ENCODE data around the gene EMX2. TPM values are rescaled to one million over a fixed set of nuclear protein-coding genes. Genes with fewer than 3 reads are reported as not detected.

EMX2 gene
- total RNA-seq = 1 to 10 TPM in 1 of 2 donors, not detected in 1; 1.9 TPM
- polyA plus RNA-seq (ENCODE audit: insufficient read length in 2 of 2) = 1 to 10 TPM; 1.1 TPM
- long read RNA-seq, donor 1 = 0 reads
- long read RNA-seq, donor 2 = 0 reads
- long read RNA-seq, donor 3, partial matches to known transcripts = 0 of 4 reads
- long read RNA-seq, donor 3, other reads (novel, unspliced or antisense) = 0 of 4 reads
- long read RNA-seq, donor 4 = 0 reads

DNA sequence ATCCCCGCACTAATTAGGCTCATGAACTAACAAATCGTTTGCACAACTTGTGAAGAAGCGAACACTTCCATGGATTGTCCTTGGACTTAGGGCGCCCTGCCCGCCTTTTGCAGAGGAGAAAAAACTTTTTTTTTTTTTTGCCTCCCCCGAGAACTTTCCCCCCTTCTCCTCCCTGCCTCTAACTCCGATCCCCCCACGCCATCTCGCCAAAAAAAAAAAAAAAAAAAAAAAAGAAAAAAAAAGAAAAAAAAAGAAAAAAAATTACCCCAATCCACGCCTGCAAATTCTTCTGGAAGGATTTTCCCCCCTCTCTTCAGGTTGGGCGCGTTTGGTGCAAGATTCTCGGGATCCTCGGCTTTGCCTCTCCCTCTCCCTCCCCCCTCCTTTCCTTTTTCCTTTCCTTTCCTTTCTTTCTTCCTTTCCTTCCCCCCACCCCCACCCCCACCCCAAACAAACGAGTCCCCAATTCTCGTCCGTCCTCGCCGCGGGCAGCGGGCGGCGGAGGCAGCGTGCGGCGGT lies at the start of gene EMX2:
Gene EMX2, plus strand, starts transcription at position 41 of the 519 bp plus-strand sequence. CDS start 522 bp downstream, outside the sequence.
- Histone ChIP-seq H3K36me3 (ENCODE audit: control insufficient read depth, insufficient read depth, low read length) (no peaks in the 10 kb centered on the region), H3K9me3 (ENCODE audit: control insufficient read depth, insufficient read depth, low read length) (no peaks in the 10 kb centered on the region), H3K27me3 (ENCODE audit: control insufficient read depth, insufficient read depth, low read length) (peaks cover 100% of the 10 kb centered on the region), H3K4me1 (ENCODE audit: control insufficient read depth, insufficient read depth, low read length) (peaks cover 51% of the 10 kb centered on the region), H3K27ac (ENCODE audit: low read depth, low read length) (no peak within 1 kb of the TSS), H3K4me3 (ENCODE audit: low read depth, low read length) (peak within 1 kb of the TSS; percentile 12)
- DNase-seq (ENCODE audit: low read depth in 4 of 6, low spot score in 6 of 6) = no peak
- WGBS (ENCODE audit: insufficient coverage) = under 1% methylated on average over 18 of the region's 26 CpGs

DNA sequence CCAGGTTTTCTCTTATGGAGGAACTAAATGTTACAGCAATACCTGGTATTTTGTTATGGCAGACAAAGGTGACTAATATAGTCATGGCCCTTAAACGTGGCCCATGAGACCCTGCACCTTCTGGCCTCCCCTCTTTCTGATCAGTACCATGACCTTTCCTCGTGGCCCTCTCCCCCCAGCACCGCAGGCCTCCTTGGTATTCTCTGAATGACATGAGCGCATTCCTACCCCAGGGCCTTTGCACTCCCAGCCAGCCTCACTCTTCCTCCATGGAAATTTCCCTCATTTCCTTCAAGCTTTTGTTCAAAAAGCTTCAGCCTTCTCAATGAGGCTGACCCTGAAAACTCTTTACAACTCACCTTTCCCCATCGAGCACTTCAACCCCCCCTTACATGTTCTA lies 46.5 kb upstream of the EMX2 start:
- Histone ChIP-seq H3K27me3 (ENCODE audit: control insufficient read depth, insufficient read depth, low read length) (peaks cover 10% of the 10 kb centered on the region), H3K4me3 (ENCODE audit: low read depth, low read length) (no peak overlapping the region), H3K36me3 (ENCODE audit: control insufficient read depth, insufficient read depth, low read length) (no peaks in the 10 kb centered on the region), H3K27ac (ENCODE audit: low read depth, low read length) (no peak overlapping the region), H3K9me3 (ENCODE audit: control insufficient read depth, insufficient read depth, low read length) (no peaks in the 10 kb centered on the region), H3K4me1 (ENCODE audit: control insufficient read depth, insufficient read depth, low read length) (peaks cover 4% of the 10 kb centered on the region)
- 62% methylated on average over 4 of the region's 5 CpGs for WGBS (ENCODE audit: insufficient coverage)
- no peak for DNase-seq (ENCODE audit: low read depth in 4 of 6, low spot score in 6 of 6)

DNA sequence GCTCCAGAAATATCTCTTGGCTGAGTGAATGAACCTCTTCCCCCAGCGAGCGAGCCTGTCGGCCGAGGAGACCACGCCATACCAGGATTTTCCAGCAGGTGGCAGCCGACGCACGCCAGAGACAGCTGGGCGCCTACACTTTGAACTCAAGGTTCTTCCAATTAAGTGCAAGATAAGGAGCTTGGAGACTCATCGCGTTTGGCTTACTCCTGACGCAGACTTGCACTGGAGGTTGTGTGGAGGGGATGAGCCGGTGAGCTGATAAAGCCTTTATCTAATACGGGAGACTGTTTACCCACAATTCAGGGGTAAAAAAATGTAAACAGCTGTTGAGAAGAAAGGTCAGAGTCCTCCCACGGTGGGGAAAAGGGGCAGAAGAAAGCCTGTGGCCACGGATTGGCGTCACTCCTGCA lies 45.9 kb upstream of the EMX2 start:
- H3K36me3 ChIP-seq (ENCODE audit: control insufficient read depth, insufficient read depth, low read length) = no peaks in the 10 kb centered on the region
- 13% methylated on average over 12 of the region's 17 CpGs for WGBS (ENCODE audit: insufficient coverage)
- H3K27me3 ChIP-seq (ENCODE audit: control insufficient read depth, insufficient read depth, low read length) = peaks cover 11% of the 10 kb centered on the region
- H3K4me3 ChIP-seq (ENCODE audit: low read depth, low read length) = no peak overlapping the region
- peaks cover 6% of the 10 kb centered on the region for H3K4me1 ChIP-seq (ENCODE audit: control insufficient read depth, insufficient read depth, low read length)
- H3K27ac ChIP-seq (ENCODE audit: low read depth, low read length) = no peak overlapping the region
- H3K9me3 ChIP-seq (ENCODE audit: control insufficient read depth, insufficient read depth, low read length) = no peaks in the 10 kb centered on the region
- peak; percentile 52 to 94 (median 64) for DNase-seq (ENCODE audit: low read depth in 4 of 6, low spot score in 6 of 6)

DNA sequence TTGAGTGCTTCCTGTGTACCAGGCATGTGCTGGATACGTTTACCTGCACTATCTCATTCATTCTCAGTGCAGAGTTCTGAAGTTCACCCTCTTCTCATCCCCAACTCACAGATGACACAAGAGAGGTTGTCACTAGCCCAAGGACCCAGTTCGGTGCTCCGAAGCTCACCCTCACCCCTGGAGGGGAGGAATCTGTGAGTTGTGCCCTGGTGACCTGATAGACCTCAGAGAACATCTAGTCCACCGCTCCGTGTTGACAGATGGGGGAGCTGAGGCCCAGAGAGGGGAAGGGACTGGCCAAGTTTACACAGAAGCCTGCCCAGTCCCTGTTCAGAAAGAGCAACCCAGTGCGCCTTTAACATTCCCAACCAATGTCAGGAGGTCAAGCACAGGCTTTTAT lies 44.8 kb upstream of the EMX2 start:
- H3K27ac ChIP-seq (ENCODE audit: low read depth, low read length) = no peak overlapping the region
- peaks cover 8% of the 10 kb centered on the region for H3K27me3 ChIP-seq (ENCODE audit: control insufficient read depth, insufficient read depth, low read length)
- no peaks in the 10 kb centered on the region for H3K36me3 ChIP-seq (ENCODE audit: control insufficient read depth, insufficient read depth, low read length)
- H3K4me1 ChIP-seq (ENCODE audit: control insufficient read depth, insufficient read depth, low read length) = peaks cover 10% of the 10 kb centered on the region
- no peak for DNase-seq (ENCODE audit: low read depth in 4 of 6, low spot score in 6 of 6)
- no peak overlapping the region for H3K4me3 ChIP-seq (ENCODE audit: low read depth, low read length)
- no peaks in the 10 kb centered on the region for H3K9me3 ChIP-seq (ENCODE audit: control insufficient read depth, insufficient read depth, low read length)
- WGBS (ENCODE audit: insufficient coverage) = 42% methylated on average over 2 of the region's 6 CpGs

DNA sequence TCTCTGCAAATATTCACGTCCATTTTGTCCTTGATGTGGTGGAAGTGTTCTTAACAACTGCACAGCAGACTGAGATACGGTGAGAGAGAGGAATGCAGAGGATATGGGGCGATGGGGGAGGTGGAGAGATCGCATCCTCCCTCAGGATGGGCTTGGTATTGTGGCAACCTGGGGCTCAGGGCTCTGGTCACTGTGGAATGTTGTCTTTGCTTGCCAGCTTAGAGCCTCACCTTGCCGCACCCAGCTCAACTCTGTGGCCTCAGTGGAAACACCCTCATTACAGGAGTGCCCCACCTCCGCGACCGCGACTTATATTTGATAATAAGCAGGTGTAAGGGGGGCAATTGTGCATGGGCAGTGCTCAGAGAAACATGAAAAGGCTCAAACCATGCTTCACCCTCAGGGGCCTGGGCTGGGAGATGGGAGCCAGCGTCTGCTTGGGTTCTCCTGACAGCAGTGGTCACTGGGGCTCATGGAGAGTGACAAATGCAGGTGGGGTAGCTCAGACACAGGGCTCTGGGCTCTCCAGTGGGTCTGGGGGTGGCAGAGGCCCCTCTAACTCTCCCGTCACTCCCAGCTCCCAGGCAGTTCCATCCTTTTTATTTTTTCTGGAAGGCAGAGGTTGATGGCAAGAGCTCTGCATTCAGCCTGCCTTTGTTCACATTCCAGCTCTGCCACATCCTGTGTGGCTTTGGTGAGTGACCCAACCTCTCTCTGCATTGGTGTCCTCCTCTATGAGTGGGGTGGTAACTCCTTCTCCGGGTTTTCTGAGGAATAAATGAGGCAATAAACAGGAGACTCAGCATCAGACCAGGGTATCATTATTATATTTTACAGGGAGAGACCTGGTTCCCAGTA lies 43.1 kb upstream of the EMX2 start:
- Histone ChIP-seq H3K4me1 (ENCODE audit: control insufficient read depth, insufficient read depth, low read length) (peaks cover 19% of the 10 kb centered on the region), H3K27me3 (ENCODE audit: control insufficient read depth, insufficient read depth, low read length) (peaks cover 12% of the 10 kb centered on the region), H3K36me3 (ENCODE audit: control insufficient read depth, insufficient read depth, low read length) (no peaks in the 10 kb centered on the region), H3K9me3 (ENCODE audit: control insufficient read depth, insufficient read depth, low read length) (no peaks in the 10 kb centered on the region), H3K27ac (ENCODE audit: low read depth, low read length) (no peak overlapping the region), H3K4me3 (ENCODE audit: low read depth, low read length) (no peak overlapping the region)
- 71% methylated on average over 1 of the region's 12 CpGs for WGBS (ENCODE audit: insufficient coverage)
- DNase-seq (ENCODE audit: low read depth in 4 of 6, low spot score in 6 of 6) = no peak

DNA sequence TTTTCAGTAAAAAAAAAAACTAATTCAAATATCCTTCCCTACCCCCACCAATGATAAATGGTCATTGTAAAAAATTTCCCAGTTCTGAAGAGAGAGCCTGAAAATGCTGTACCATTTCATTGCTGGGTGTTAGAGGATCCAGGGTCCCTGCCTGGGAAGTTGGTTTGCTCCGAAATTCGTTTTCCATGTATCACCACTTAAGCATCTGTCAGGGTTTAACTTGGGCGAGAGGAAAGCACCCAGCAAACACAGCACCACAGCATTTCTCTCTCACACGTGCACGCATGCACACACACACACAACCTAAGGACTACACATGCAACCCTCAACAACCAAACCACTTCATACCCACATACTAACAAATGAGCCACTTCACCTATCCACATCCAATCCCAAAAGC lies 42.1 kb upstream of the EMX2 start:
- WGBS (ENCODE audit: insufficient coverage) = 95% methylated on average over 5 of the region's 5 CpGs
- peaks cover 12% of the 10 kb centered on the region for H3K27me3 ChIP-seq (ENCODE audit: control insufficient read depth, insufficient read depth, low read length)
- H3K9me3 ChIP-seq (ENCODE audit: control insufficient read depth, insufficient read depth, low read length) = no peaks in the 10 kb centered on the region
- DNase-seq (ENCODE audit: low read depth in 4 of 6, low spot score in 6 of 6) = no peak
- H3K4me1 ChIP-seq (ENCODE audit: control insufficient read depth, insufficient read depth, low read length) = peaks cover 19% of the 10 kb centered on the region
- H3K36me3 ChIP-seq (ENCODE audit: control insufficient read depth, insufficient read depth, low read length) = no peaks in the 10 kb centered on the region
- no peak overlapping the region for H3K4me3 ChIP-seq (ENCODE audit: low read depth, low read length)
- H3K27ac ChIP-seq (ENCODE audit: low read depth, low read length) = no peak overlapping the region

DNA sequence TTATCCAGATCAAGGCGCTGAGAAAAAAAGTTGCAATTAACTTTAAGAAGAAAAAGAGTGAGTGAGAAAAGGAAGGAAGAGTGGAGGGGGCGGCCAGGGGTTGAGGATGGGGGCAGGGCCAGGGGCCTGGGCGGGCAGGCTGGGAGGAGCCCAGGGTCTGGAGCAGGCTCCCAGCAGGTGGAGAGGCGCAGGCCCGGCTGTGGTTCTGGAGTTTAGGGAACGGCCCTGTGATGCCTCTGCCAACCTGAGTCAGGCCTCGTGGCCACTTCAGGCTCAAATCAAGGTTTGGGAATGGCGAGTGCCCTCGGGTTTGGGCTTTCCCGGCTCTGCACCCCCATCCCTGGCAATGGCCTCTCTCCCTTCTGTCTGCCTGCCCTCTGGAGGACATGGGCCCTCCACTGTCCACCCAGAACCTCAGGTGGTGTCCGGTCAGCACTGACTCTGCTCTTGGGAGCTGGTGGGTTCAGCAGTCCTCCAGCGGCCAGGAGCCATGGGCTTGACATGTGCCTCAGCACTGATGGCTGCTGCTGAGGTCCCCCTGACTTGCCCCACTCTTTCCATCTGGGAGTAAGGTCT lies 41.0 kb upstream of the EMX2 start:
- WGBS (ENCODE audit: insufficient coverage) = 76% methylated on average over 12 of the region's 12 CpGs
- H3K27ac ChIP-seq (ENCODE audit: low read depth, low read length) = no peak overlapping the region
- H3K27me3 ChIP-seq (ENCODE audit: control insufficient read depth, insufficient read depth, low read length) = peaks cover 9% of the 10 kb centered on the region

DNA sequence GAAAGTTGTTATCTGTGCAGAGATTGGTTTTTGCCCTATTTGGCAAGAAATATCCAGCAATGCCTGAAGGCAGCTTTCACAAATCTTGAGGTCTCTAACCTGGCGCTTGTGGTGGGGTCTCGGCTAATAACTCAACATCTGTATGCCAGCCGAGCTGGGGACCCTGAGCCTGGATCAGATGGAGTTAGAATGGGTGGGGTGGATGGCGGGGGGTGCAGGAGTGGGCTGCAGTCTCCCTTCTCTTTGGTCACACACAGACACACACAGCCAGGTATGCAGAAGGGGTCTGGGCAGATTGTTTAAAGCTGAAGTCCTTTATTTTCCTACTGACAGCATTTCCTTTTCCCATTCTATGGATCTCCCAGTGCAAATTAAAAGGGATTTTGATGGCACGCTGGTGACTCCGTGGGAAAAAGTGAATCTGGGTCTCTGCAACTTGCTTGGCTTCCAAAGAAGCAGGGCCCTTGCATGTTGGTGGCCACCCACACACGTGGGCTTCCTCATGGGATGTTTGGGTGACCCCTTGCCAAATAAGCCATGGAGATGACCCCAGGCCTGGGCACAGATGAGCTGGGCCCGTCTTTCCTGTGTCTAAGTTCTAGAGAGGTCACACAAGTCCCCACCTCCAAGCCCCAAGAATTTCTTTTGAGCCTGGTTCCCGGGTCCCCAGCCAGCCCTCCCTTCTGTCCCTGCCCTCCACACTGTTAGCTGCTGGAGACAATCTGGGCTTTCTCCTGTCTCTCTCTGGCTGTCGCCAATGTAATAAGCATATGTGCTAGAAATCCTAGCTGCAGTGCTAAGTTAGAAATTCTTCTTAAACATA lies 39.9 kb upstream of the EMX2 start:
- no peaks in the 10 kb centered on the region for H3K36me3 ChIP-seq (ENCODE audit: control insufficient read depth, insufficient read depth, low read length)
- H3K9me3 ChIP-seq (ENCODE audit: control insufficient read depth, insufficient read depth, low read length) = no peaks in the 10 kb centered on the region
- H3K4me3 ChIP-seq (ENCODE audit: low read depth, low read length) = no peak overlapping the region
- no peak for DNase-seq (ENCODE audit: low read depth in 4 of 6, low spot score in 6 of 6)
- 70% methylated on average over 6 of the region's 10 CpGs for WGBS (ENCODE audit: insufficient coverage)
- H3K4me1 ChIP-seq (ENCODE audit: control insufficient read depth, insufficient read depth, low read length) = peaks cover 14% of the 10 kb centered on the region
- H3K27me3 ChIP-seq (ENCODE audit: control insufficient read depth, insufficient read depth, low read length) = peaks cover 9% of the 10 kb centered on the region
- H3K27ac ChIP-seq (ENCODE audit: low read depth, low read length) = no peak overlapping the region

More for the DNA sequence above, 41.0 kb upstream of the EMX2 start:
- Histone ChIP-seq H3K4me3 (ENCODE audit: low read depth, low read length) (no peak overlapping the region), H3K4me1 (ENCODE audit: control insufficient read depth, insufficient read depth, low read length) (peaks cover 18% of the 10 kb centered on the region), H3K36me3 (ENCODE audit: control insufficient read depth, insufficient read depth, low read length) (no peaks in the 10 kb centered on the region), H3K9me3 (ENCODE audit: control insufficient read depth, insufficient read depth, low read length) (no peaks in the 10 kb centered on the region)
- no peak for DNase-seq (ENCODE audit: low read depth in 4 of 6, low spot score in 6 of 6)

All from spinal cord (tissue), 10 donors.